ENCODE measurements around the gene CASP12. TPM values are rescaled to one million over a fixed set of nuclear protein-coding genes. Genes with fewer than 3 reads are reported as not detected.

Gene CASP12
- total RNA-seq (2022; extraction: Qiagen RNA extraction): not detected in 5 replicates

DNA sequence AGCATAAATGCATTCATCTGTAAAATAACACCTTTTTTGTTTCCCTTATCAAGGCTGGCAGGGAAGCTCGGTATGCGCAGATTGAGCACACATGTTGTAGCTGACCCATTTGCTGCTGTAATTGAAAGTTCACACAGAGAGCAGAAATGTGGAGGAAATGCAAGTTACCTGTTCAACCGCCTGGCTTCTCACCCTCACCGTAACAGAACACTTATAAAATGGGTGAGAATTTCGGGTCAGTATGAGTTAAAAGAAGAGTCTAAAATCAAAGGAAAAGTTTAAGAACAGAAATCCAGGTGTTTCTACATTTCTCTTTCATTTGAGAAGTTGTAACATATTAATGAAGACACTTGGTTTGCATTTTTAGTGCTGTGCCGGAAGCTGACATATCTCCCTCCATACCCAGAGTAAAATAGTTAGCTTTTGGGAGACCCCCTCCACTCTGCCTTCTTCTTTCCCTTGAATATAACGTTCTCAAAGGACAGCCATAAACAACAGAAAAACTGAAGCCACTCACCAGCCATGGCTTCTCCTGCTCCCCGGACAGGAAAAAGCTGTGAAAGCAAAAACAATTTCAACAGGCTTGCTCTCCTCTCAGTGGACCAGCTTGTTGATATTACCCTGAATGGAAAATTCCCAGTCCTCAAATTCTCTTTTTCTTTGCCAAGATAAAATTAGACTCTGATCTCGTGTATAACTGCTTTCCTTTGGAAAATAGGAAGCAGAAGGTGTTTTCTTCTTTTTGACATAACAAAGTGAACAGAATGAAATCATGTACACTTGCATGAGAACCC is at the start of gene CASP12:
TSS of gene CASP12 (minus strand) at position 570 of the 794 bp plus-strand sequence.

Other genes with a start within 250 kb of the CASP12 start
- 4.1 to 7.9 TPM (median 5.0 TPM) in 5 replicates for gene CASP4, start 70.1 kb upstream of the CASP12 start, total RNA-seq (2022; extraction: Qiagen RNA extraction)
- not detected in 5 replicates for gene CASP5, start 124.7 kb upstream of the CASP12 start, total RNA-seq (2022; extraction: Qiagen RNA extraction)
- 0.13 to 0.52 TPM (median 0.32 TPM) in 4 of 5 replicates, not detected in the other for gene CASP1, start 136.7 kb upstream of the CASP12 start, total RNA-seq (2022; extraction: Qiagen RNA extraction)
- 0.23 to 0.37 TPM in 2 of 5 replicates, not detected in the others for gene CARD16, start 146.9 kb upstream of the CASP12 start, total RNA-seq (2022; extraction: Qiagen RNA extraction)
- gene CARD18, start 241.3 kb upstream of the CASP12 start, total RNA-seq (2022; extraction: Qiagen RNA extraction): not detected in 5 replicates